ENCODE measurements around the gene TMEM214.

Gene TMEM214

DNA sequence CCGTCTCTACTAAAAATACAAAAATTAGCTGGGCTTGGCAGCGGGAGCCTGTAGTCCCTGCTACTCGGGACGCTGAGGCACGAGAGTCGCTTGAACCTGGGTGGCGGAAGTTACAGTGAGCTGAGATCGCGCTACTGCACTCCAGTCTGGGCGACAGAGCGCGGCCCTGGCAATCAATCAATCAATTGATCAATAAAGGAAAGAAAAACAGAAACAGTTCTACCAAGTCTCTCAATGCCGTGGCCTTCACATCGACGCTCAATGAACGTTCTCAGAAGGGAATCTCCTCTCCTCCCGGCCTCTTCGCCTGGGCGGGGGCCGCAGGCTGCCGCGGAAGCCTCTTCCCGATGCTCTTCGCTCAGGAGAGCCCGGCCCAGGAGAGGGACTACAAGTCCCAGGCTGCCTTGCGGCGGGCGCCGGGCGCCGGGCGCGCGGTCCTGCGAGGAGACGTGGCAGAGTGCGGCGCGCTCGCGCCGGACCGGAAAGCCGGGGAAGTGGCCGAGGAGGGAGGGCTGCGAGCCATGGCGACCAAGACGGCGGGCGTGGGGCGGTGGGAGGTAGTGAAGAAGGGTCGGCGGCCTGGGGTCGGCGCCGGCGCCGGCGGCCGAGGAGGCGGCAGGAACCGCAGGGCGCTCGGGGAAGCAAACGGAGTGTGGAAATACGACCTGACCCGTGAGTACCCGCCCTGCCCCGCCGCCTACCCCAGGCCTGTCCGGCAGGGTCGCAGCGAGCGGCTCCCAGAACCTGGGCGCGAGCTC, at the start of gene TMEM214:
TMEM214 (plus strand) TSS at position 471 of the 758 bp plus-strand sequence; CDS start at position 522, 51 bp downstream.
- in situ Hi-C loops (cut with HindIII; ENCODE audit: low pct_ligation_motif_present, low pct_unique_long_range_greater_than_20kb, low sequenced_read_pairs), result no loop called here
- peak; percentile 90 for DNase-seq

DNA sequence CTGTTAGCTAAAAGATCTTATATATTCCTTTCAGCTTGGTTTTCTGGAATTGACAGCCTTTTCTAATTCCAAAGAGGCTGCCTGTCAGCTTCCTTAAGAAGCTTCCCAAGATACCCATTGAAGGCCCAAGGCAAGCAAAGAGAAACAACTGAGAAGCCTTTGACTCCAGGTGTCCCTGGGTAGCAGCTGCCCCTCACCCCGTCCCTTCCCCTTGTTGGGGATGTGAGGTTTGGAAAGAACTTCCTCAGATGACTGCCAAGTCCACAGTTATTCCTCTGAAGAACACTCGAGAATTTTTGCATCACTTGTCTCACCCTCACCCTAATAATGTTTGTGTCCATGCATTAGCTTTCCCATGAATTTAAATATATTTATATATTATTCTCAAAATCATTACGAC, 49.0 kb upstream of the TMEM214 start:
- in situ Hi-C loops (cut with HindIII; ENCODE audit: low pct_ligation_motif_present, low pct_unique_long_range_greater_than_20kb, low sequenced_read_pairs), result no loop called here
- DNase-seq, result no peak

GRCh38 chr2:26985807-26986206, 47.0 kb upstream of the TMEM214 start:
- in situ Hi-C loops (cut with HindIII; ENCODE audit: low pct_ligation_motif_present, low pct_unique_long_range_greater_than_20kb, low sequenced_read_pairs), result no loop called here
- no peak for DNase-seq

- in situ Hi-C loops (cut with HindIII; ENCODE audit: low pct_ligation_motif_present, low pct_unique_long_range_greater_than_20kb, low sequenced_read_pairs), result no loop called here
- DNase-seq, result peak; percentile 27
These were observed 46.2 kb upstream of the TMEM214 start for GRCh38 chr2:26986576-26986975.

DNA sequence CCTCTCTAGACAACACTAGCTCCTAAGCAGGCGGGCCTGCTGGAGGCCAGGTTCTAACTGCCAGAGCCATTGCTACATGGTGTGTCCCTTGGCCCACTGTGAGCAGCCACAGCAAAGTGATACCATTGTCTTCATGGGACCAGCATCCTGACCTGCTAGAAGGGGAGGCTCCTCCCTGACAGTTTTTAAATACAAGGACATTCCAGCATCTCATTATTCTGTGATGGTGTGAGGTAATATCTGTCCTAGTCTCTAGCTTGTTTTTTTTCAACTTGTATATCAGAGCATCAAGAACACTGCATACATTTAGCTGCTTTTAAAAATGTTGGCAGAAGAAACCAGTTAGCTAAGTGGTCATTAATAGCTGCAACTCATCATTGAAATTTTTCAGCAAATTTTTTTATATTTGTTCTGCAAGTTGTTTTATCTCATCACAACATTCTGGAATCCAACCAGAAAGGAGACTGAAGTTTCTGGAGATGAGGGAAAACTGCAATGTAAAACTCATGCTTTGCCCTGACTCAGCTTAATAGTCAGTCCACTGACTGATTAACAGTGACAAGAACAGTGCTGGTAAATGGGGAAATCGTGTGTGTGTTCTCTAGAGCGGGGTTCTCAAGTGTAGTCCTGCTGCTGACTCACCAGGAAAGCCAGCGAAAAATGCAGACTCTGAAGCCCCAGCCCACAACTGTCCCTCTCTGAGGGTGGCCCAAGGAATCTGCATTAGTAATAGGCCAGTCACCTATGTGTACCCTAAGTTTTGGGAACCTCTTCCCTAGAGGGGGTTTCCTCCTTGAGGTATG, 44.5 kb upstream of the TMEM214 start:
- in situ Hi-C loops (cut with HindIII; ENCODE audit: low pct_ligation_motif_present, low pct_unique_long_range_greater_than_20kb, low sequenced_read_pairs), result no loop called here
- DNase-seq, result peak; percentile 84

- in situ Hi-C loops (cut with HindIII; ENCODE audit: low pct_ligation_motif_present, low pct_unique_long_range_greater_than_20kb, low sequenced_read_pairs), result no loop called here
- DNase-seq, result peak; percentile 42
These were observed 43.6 kb upstream of the TMEM214 start for GRCh38 chr2:26989156-26989555.

DNA sequence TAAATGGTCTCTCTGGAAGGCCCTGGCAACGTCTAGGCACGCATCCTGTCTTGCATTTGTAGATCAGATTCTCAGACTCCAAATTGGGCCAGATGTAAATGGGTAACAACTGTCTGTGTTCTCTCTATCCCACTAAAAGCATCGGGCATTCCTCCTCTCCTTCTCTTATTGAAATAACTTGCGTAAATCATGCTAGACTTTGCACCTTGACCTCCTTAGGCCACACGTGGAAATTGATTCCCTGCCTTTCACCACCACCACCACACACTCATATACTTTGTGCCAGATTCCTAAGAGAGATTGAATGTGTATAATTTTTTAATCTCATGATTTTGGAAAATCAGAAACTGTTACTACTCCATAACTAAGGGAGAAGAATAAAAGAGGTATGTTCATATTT, 41.0 kb upstream of the TMEM214 start:
- DNase-seq, result no peak
- in situ Hi-C loops (cut with HindIII; ENCODE audit: low pct_ligation_motif_present, low pct_unique_long_range_greater_than_20kb, low sequenced_read_pairs), result no loop called here

DNA sequence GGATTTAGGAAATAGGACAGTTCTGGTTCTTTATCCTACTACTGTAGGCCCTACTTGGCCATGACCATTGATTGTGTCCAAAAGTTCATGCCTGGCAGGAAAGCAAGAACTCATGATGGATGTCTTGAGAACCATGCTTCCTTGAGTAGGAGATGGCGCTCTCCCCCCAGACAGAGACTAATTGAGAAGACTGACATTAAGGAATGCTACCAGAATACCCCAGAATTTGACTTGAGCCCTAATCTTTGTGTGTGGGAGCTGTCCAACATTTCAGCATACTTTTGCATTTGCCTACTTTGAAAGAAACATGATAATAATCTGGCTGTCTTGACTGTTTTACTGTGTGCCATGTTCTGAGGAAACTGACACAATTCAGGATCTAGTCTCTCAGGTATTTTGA, 39.0 kb upstream of the TMEM214 start:
- in situ Hi-C loops (cut with HindIII; ENCODE audit: low pct_ligation_motif_present, low pct_unique_long_range_greater_than_20kb, low sequenced_read_pairs), result no loop called here
- DNase-seq, result no peak

- in situ Hi-C loops (cut with HindIII; ENCODE audit: low pct_ligation_motif_present, low pct_unique_long_range_greater_than_20kb, low sequenced_read_pairs), result no loop called here
These were observed 37.8 kb upstream of the TMEM214 start for GRCh38 chr2:26994983-26995382.

DNA sequence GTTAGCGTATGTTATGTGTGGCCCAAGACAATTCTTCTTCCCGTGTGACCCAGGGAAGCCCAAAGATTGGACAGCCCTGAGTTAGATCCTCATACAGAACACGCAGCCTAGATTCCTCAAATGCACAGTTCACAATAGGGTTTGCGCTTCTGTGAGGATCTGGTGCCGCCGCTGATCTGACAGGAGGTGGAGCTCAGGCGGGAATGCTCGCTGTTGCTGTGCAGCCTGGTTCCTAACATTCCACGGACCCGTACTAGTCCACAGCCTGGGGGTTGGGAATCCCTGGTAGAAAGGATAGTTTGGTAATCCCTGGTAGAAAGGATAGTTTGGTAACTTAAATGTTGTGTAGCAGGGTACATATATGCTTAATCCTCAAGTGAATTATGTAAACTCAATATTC, 35.4 kb upstream of the TMEM214 start:
- no peak for DNase-seq
- in situ Hi-C loops (cut with HindIII; ENCODE audit: low pct_ligation_motif_present, low pct_unique_long_range_greater_than_20kb, low sequenced_read_pairs), result no loop called here

More at GRCh38 chr2:26994983-26995382, 37.8 kb upstream of the TMEM214 start:
- no peak for DNase-seq

GRCh38 chr2:26998323-26998722, 34.4 kb upstream of the TMEM214 start:
- no peak for DNase-seq
- in situ Hi-C loops (cut with HindIII; ENCODE audit: low pct_ligation_motif_present, low pct_unique_long_range_greater_than_20kb, low sequenced_read_pairs), result no loop called here

- in situ Hi-C loops (cut with HindIII; ENCODE audit: low pct_ligation_motif_present, low pct_unique_long_range_greater_than_20kb, low sequenced_read_pairs), result no loop called here
- no peak for DNase-seq
These were observed 32.5 kb upstream of the TMEM214 start for GRCh38 chr2:27000228-27000627.

- in situ Hi-C loops (cut with HindIII; ENCODE audit: low pct_ligation_motif_present, low pct_unique_long_range_greater_than_20kb, low sequenced_read_pairs), result no loop called here
- no peak for DNase-seq
These were observed 31.8 kb upstream of the TMEM214 start for GRCh38 chr2:27000995-27001394.

DNA sequence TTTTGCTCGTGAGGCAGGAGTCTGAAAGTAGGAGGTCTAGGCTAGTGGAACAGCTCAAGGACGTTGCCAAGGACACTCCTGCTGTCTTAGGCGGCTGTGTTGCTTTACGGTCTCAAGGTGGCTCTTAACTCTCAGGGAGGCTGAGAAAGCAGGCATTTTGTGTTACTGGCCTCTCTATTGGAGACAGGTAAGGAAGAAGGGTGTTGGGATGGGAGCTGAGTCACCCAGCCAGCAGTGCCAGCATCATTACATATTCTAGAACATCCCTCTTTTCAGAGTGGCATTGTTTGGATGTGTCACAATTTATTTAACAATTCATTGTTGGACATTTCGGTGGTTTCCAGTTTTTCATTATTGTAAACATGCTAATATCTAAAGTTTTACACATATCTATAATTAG, 30.8 kb upstream of the TMEM214 start:
- no peak for DNase-seq
- in situ Hi-C loops (cut with HindIII; ENCODE audit: low pct_ligation_motif_present, low pct_unique_long_range_greater_than_20kb, low sequenced_read_pairs), result no loop called here

DNA sequence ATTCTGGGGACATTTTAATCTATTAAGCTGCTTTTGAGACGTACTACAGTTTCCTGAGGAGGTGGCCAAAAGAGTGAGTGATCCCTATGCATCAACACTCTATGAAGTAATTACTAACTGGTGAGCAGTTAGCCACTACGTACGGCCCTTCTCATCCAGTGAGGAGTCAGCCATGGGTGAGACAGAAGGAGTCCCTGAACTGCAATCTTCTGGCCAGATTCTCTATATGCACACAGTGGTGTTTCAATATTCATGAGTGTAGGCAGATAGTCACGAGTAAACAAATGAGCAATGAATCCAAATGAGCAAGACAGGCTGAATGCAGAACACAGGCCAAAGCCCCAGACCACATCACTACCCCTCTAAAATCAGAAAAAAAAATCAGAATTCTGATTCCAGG, 29.8 kb upstream of the TMEM214 start:
- in situ Hi-C loops (cut with HindIII; ENCODE audit: low pct_ligation_motif_present, low pct_unique_long_range_greater_than_20kb, low sequenced_read_pairs), result no loop called here
- no peak for DNase-seq

DNA sequence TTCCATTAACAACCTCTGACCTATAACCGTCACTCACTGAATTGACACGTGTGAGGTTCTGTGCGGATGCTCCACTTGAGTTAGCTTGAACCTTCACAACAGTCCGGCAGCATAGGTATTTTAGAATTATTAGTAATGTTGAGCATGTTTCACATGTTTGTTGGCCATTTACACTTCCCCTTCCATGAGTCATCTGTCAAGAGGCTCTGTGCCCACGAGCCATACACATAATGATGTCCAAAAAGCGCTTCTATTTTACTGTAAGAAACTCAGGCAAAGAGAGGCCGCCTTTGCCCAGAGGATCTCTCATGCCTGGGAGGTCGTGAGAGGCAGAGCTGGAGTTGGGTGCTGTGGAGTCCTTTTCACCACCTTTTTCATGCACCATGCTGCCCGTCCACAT, 28.9 kb upstream of the TMEM214 start:
- no peak for DNase-seq
- in situ Hi-C loops (cut with HindIII; ENCODE audit: low pct_ligation_motif_present, low pct_unique_long_range_greater_than_20kb, low sequenced_read_pairs), result no loop called here

DNA sequence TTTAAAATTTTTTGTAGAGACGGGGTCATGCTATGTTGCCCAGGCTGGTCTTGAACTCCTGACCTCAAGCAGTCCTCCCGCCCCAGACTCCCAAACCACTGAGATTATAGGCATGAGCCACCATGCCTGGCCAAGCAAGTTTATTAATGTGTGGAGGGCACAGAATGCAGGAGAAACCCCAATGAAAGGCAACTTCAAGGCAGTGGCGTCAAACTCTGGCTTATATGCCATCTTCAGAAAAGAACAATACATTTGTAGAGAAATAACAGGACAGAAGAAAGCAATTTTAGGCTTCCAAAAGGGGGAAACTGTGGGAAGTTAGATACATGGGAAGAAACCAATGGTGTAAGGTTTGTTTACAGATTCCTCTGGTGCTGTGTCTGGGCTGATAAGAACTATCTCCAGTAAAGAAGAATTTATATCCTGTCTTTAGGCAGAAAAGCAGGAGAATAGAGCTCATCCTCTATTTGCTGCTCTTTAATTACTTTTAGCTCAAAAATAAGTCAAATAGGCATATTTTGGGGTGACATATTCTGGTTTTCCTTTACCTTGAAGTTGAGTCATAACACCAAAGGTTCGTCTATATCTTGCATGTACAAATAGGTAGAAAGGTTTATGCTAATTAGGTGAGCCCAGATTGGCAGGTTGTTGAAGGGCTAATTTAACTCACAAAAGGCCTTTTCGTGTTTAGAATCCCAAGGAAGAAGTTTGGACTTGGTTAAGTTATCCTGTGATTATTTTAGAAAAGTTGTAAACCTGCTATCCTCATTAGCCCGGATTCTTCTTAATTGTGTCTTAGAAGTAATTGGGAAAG, 26.0 kb upstream of the TMEM214 start:
- DNase-seq, result no peak
- in situ Hi-C loops (cut with HindIII; ENCODE audit: low pct_ligation_motif_present, low pct_unique_long_range_greater_than_20kb, low sequenced_read_pairs), result no loop called here

- no peak for DNase-seq
- in situ Hi-C loops (cut with HindIII; ENCODE audit: low pct_ligation_motif_present, low pct_unique_long_range_greater_than_20kb, low sequenced_read_pairs), result no loop called here
These were observed 25.1 kb upstream of the TMEM214 start for GRCh38 chr2:27007416-27008374.
